DMS153 treated with DMSO at 0.1 percent for 48 hours (cell line): ENCODE results near the gene SERPINA5.

Source experiments
- DNase-seq: peaks from one replicate; lab custom pipeline; 2025; ENCODE audit not compliant: unreplicated experiment; lab: John Stamatoyannopoulos, UW

SERPINA5 gene

GRCh38 chr14:94548999-94549985, 31.9 kb upstream of the SERPINA5 start:
- DNase-seq: peak; percentile 16

GRCh38 chr14:94550041-94550440, 31.2 kb upstream of the SERPINA5 start:
- no peak for DNase-seq

DNA sequence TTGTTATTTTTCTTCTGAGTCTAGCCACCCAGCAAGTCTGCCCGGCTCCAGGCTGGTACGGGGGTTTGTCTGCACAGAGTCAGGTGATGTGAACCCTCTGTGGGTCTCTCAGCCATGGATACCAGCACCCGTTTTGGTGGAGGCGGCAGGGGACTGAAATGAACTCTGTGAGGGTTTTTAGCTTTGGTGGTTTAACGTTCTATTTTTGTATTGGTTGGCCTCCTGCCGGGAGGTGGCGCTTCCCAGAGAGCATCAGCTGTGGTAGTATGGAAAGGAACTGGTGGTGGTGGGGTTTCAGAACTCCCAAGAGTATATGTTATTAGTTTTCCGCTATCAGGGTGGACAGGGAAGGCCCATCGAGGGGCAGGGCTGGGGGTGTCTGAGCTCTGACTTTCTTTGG, 25.2 kb upstream of the SERPINA5 start:
- no peak for DNase-seq

GRCh38 chr14:94557327-94557726, 23.9 kb upstream of the SERPINA5 start:
- no peak for DNase-seq

GRCh38 chr14:94558842-94559241, 22.4 kb upstream of the SERPINA5 start:
- no peak for DNase-seq

DNA sequence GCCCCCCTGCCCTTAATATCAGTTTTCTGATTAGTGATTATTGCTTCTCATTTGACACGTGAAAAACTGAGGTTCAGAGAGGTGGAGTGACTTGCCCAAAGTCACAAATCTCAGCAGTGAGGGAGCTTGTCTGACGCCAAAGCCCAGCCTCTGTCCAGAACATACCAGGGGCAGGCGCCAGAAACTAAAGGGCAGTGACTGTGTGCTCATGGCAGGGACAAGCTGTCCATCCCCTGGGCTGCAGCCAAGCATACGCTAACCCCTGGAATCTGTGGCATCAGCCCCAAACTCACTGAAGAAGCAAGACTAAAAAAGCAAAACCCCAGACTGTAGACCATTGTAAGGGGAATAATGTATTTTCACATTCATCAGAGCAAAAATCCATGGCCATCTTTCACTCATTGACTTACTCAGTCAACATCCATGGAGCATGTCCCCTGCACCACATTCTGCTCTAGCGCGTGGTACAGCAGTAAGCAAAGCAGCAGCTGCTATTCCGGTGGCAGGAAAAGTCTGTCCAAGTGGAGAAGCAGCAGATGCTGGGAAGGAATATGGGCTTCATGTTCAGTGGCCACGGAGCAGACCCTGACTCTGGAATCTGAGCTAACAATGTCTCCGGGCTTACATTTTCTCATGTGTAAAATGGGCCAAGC, 21.5 kb upstream of the SERPINA5 start:
- no peak for DNase-seq

DNA sequence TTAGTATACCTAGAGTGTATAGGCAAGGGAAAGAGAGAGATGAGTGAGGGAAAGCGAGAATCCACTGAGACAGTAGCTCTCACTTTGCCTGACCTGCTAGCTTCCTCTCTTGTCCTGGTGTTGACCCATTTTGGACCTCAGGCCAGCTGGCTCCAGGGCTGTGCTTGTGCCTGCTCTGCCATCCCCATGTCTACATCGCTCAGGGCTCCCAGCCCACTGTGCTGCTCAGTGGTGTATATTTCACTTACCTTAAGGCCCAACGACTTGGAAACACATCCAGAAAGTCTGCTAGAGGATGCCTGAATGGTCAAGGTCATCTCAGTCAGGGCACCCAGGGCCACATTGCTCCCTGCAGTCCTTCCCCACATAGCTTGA, 20.9 kb upstream of the SERPINA5 start:
- no peak for DNase-seq

DNA sequence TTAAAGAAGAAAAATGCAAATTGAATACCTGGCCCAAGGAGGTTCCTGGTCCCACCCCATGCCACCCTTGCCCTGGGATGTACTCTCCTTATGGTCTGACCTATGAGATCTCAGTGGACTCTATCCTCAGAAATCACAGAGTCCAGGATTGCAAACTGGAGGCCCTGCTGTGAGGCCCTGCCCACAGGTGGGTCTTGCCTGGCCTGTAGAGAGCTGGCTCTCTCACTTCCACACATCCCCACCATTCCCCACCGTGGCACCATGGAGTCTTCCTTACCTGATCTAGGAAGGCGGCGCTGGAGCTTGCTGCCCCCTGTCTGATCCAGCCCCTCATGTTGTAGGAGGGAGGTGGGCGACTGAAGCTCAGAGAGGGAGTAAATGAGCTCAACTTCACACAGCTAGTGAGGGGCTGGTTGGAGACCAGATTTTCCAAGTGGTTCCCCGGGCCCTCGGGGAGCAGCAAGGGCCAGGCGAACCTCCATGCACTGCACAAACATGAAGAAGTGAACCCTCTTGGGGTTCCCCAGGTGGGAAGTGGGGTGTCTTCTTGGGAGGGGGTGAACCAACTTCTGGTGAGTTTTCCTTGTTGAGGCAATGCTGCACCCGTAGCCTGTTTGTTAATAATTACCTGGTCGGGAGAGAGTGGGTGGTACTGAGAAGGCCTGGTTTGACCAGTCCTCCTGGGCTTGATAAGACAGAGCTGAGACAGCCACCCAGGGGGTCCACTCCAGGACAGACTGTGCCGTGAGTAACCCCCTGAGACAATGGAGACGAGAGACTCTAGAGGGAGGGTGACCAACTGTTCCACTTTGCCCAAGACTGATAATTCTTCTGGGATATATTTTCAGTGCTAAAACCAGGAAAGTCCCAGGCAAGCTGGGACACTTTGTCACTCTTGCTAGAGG, 20.2 kb upstream of the SERPINA5 start, which contains the start of gene SERPINA4:
SERPINA4 (plus strand) TSS at position 692 of the 905 bp plus-strand sequence. CDS start 2,041 bp downstream, outside the sequence.
- DNase-seq: no peak

DNA sequence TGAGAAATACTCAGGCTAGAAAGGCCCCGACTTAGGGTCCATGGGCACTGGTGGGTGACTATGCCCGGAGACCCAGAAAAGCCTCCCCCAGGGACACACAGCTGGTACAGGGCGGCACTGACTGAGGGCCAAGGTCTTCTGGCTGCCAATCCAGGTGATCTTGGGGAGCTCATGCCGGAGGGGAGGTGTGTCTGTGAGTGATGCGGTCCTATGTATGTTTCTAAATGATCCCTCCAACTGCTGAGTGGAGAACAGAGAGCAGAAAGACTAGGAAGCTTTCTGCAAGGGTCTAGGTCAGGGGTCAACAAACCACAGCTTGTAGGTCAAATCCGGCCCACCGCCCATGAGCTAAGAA, 19.6 kb upstream of the SERPINA5 start:
- DNase-seq: no peak

DNA sequence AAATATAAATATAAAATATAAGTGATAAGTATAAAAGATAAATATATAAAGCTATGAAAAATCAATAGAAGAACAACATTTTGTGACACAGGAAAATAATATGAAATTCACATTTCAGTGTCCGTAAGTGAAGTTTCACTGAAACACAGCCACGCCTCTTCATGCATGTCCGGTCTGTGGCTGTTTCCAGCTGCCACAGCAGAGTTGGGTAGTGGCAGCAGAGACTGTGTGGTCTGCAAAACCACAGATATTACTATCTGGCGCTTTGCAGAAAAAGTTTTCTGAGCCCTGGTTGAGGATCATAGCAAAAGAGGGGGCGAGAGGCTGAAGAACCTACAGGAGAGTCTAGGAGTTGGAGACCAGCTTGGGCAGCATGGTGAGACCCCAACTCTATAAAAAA, 19.2 kb upstream of the SERPINA5 start:
- no peak for DNase-seq

- DNase-seq: no peak
Observed at GRCh38 chr14:94562941-94563883, 18.0 kb upstream of the SERPINA5 start.

- DNase-seq: no peak
Observed at GRCh38 chr14:94564381-94564780, 16.8 kb upstream of the SERPINA5 start.

GRCh38 chr14:94568186-94568585, 13.0 kb upstream of the SERPINA5 start:
- DNase-seq: no peak

DNA sequence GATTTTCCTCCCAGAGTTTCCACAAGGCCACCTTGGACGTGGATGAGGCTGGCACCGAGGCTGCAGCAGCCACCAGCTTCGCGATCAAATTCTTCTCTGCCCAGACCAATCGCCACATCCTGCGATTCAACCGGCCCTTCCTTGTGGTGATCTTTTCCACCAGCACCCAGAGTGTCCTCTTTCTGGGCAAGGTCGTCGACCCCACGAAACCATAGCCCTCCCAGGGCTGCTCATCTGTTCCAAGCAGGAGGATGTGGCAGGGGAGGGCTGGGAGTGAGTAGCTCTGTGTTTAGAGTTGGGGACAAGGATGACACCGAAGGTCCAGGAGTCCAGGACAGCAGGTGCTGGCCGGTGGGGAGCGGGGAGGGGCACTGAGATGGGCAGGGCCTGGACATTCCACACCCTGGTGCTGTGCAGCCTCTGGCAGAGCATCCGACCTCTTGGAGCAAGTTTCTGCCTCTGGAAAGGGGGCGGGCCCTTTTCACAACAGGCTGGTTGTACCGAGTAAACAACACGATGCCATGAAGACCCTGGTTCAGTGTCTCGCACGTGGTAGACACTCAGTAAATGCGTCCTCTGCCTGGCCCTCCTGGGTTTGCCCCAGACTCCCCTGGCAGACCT, 11.7 kb upstream of the SERPINA5 start:
- DNase-seq: no peak

DNA sequence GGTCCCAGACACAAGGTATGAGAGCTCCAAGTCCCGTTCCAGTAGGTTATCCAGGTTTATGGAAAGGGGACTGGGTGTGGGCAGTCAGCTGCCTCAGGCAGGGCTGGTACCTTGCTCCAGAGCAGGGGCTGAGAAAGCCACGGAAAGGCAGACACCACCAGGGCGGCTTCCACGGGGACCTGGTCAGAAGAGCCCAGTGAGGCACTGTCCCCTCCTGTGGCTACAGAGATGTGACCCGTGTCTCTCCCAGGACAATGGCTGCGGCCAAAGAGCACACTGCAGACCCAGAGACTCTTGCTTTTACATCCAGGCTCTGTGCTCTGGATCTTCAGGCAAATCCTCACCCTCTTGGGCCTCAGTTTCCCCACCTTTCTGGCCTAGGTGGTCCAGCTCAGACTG, 11.2 kb upstream of the SERPINA5 start:
- no peak for DNase-seq

DNA sequence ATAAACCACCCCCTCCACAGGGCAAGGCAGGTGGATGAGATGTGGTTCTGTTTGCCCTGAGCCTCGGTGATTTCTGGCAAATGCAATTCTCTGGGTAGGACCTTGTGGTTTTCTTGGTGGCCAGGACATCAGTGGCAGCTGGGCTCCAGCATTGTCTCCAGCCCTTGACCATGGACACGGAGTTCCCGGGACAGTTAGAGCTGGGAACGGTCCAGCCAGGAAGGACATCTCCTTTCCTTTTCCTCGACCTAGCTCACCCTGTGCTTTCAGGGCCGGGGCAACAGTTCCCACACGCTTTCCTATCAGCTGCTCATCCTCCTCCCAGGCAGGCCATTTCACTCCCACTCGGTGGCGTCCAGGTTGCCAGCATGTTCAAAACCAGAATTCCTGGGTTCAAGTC, 10.8 kb upstream of the SERPINA5 start:
- no peak for DNase-seq

DNA sequence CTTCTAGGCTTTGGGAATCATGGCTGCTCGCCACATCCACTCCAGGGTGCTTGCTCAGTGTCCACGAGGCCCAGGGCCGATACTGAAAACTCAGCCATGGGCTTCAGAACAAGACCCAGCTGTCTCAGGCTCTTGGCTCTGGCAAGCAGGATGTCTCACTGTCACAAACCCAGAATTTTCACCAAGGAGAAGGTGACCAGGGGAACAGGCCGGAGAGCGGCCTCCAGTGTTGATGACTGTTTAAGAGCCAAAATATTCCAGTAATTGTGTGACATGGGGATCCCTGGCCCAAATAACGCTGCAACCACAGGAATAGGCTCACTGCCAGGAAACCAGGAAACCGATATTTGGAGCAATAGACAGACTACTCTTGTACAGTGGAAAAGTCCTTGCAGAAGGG, 9.8 kb upstream of the SERPINA5 start:
- no peak for DNase-seq

GRCh38 chr14:94571950-94572349, 9.3 kb upstream of the SERPINA5 start:
- DNase-seq: no peak

GRCh38 chr14:94572637-94573303, 8.5 kb upstream of the SERPINA5 start:
- DNase-seq: no peak
